GM12875 (cell line): ENCODE measurements around the gene PTRH2.

Experiments
- H3K4me3 ChIP-seq: one replicate; pipeline ENCODE4 v1.5.1; 2011; ENCODE audit warnings: low read depth, low read length, control low read depth
- CTCF ChIP-seq: IDR thresholded peaks from 2 replicates; pipeline ENCODE4 v1.5.1; 2011; ENCODE audit warnings: low read depth, mild to moderate bottlenecking, control low read depth, inconsistent platforms, low read length, moderate library complexity, borderline replicate concordance; ENCODE audit not compliant: insufficient read depth

Gene PTRH2

DNA sequence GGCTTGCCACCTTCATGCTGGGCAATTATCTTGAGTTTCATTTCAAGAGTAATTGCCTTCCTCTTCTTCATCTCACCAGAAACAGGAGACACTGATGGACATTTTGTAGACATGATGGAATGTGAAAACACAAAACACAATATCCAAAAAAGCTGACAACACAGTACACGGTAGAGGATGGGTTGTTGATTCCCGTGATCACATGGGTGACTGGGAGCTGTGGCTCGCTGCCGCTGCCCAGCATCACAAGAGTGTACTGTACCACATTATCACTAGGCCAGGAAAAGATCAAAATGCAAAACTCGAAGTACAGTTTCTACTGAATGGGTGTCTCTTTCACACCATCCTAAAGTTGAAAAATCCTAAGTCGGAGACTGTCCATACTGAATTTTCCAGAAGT, 7.4 kb downstream of the PTRH2 start:
- H3K4me3 ChIP-seq: no peak overlapping the region
- TF ChIP-seq CTCF: no peak

DNA sequence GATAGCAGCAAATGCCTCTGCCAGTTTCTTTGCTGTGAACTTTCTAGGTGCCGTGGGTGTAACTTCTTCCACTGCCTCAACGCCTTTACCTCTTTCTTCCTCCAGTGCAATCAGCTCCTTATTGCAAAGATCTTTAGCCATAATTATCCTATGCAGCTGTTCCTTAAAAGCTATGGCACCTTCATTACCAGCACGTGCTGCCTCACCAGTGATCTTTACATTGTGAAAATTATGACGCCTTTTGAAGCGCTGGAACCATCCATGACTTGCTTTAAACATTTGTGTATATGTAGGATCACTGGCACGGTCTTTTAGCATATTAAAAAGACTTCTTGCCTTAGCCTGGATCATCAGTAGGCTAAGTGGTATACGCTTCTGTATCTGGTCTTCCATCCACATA, 8.0 kb downstream of the PTRH2 start:
- TF ChIP-seq CTCF: no peak
- H3K4me3 ChIP-seq: no peak overlapping the region

DNA sequence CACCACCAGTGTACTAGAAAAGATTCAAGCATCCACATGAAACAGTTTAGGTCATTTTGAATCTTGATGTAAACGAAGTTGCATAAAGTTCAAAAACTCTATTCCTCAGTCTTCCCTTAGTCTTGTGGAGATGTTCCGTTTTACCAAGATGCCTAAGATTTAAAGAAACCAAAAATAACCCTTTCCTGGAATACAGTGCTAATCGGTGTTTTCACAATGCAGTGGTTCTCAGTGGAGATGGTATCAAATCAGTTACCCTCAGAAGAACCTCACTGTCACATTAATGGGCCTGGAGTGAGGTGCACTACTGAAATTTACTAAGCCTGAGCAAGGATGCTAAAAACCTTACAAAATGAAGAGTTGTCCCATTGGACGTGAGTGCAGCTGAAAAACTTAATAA, 9.1 kb downstream of the PTRH2 start:
- no peak for TF ChIP-seq CTCF
- H3K4me3 ChIP-seq: no peak overlapping the region

DNA sequence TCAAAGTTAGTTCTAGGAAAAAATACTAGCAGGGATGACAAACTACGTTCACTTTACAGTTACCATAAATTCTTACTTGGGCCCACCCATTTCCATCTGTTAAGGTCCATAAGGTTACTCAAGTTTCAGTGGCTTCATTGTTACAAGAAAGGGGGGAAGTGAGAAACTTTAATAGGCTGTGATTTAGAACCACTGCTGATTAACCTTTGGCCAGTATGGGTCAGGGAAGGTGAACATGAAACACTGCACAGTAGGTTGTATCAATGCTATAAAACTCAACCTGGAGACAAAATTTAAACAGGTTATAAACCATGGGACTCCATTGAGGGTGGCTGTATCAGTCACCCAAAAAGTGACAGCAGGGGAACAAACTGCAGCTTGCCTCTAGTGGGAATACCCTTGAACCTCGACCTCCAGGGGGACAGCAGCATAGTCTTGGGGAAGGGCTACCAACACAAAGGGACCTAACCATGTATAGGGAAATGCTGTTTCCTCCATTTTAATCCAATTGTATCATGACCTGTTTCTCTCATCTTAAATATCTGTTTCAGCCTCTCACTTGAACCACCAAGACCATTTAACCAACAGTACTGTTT, 10.4 kb downstream of the PTRH2 start:
- TF ChIP-seq CTCF: no peak
- H3K4me3 ChIP-seq: no peak overlapping the region

GRCh38 chr17:59695945-59696681, 11.1 kb downstream of the PTRH2 start:
- TF ChIP-seq CTCF: no peak
- no peak overlapping the region for H3K4me3 ChIP-seq

GRCh38 chr17:59694344-59694743, 12.9 kb downstream of the PTRH2 start:
- TF ChIP-seq CTCF: no peak
- H3K4me3 ChIP-seq: no peak overlapping the region

GRCh38 chr17:59693582-59693981, 13.6 kb downstream of the PTRH2 start:
- no peak for TF ChIP-seq CTCF
- no peak overlapping the region for H3K4me3 ChIP-seq
